HG03342 (cell line): ENCODE measurements around the gene PSAPL1.
"Not testable (repeated sequence)": the region's sequence is repeated elsewhere in the genome, so short reads cannot be mapped to it uniquely, and the experiment has no call there.

ENCODE experiments used
- ATAC-seq: cut with Tn5 transposase; IDR thresholded peaks from one replicate; pipeline ENCODE4 v1.9.1; 2021; ENCODE audit warnings: mild to moderate bottlenecking, moderate library complexity; ENCODE audit not compliant: unreplicated experiment

Gene PSAPL1

DNA sequence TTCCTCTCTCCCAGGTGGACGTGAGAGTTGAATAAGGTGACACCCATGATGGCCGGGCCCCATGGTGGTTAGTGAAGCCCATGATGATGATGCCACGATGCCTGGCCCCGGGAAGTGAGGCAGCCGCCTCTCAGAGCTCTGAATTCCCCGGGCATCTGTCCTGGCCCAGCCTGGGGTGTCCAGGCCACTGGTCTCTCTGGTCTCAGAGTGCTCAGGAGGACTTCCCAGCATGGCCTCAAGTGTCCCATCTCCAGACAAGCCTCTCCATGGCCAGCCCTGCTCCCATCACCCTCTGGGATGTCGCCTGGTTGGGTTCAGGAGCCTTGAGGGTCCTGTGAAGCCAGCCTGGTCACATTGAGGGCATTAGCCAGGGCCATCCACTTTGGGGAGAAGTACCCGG lies 24.7 kb upstream of the PSAPL1 start:
- no peak for ATAC-seq

DNA sequence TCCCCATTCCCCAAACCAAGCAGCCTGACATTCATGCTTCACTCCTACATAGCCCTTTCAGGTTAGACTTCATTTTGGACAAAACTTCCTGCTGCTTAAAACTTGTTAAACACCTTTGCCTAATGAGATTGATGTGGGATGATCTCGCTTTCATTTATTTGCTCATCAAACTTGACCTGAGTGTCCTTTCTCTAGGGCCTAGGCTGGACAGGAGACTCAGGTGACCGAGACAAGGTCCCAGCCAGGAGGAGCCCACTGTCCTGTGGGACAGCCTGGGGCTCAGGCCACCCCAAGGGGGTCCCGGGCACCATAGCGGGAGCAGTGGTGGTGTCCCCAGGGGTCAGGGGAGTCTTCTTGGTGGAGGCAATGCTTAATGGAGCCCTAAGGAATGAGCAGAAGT lies 23.7 kb upstream of the PSAPL1 start:
- ATAC-seq: no peak

DNA sequence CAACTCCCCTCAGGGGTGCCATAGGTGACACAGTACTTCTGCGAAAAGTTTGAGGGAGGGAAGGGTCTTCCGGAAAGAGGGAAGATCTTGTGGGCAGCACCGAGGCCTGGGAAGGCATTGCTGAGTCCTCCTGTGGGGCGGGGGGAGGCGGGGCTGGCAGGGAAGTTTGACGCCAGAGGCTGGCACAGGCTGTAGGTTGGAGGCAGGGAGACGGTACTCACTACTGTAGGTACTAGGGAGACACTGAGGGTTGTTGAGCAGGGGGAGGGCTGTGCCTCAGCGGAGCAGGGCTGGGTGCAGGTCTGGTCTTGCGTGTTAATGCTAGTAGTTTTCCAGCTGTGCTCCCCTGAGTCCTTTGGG lies 23.3 kb upstream of the PSAPL1 start:
- no peak for ATAC-seq

DNA sequence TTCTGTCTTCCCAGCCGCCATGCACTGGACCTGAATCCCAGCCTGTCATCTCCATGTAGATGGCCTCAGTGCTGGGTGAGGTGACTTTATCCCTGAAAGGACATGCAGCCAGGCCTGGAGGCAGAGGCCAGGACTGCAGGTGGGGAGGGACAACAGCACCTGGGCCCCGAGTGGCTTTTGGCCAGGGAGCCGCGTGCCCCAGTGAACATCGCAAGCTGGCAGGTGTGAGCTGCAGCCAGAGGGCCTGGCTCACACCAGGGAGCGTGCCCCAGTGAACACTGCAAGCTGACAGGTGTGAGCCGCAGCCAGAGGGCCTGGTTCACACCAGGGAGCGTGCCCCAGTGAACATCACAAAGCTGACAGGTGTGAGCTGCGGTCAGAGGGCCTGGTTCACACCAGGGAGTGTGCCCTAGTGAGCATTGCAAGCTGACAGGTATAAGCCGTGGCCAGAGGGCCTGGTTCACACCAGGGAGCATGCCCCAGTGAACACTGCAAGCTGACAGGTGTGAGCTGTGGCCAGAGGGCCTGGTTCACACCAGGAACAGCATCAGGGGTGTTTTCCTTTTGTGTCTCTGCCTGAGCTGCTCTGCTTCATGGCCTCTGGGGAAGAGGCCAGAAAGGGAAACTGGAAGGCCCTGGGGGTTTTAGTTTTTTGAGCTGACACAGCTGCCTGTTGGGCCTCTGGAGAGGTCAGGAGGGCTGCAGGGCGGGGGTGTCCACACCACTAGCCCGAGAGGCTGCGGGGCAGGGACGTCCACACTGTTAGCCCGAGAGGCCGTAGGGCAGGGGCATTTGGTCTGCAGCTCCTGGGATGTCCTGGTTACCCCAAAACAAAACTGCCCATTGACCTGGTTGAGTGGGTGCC lies 22.7 kb upstream of the PSAPL1 start:
- ATAC-seq: no peak

DNA sequence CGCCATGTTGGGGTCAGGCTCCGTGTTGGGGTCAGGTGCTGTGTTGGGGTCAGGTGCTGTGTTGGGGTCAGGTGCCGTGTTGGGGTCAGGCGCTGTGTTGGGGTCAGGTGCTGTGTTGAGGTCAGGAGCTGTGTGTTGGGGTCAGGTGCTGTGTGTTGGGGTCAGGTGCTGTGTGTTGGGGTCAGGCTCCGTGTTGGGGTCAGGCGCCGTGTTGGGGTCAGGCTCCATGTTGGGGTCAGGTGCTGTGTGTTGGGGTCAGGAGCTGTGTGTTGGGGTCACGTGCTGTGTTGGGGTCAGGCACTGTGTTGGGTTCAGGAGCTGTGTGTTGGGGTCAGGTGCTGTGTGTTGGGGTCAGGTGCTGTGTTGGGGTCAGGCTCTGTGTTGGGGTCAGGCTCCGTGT lies 18.1 kb upstream of the PSAPL1 start:
- ATAC-seq: not testable (repeated sequence)

DNA sequence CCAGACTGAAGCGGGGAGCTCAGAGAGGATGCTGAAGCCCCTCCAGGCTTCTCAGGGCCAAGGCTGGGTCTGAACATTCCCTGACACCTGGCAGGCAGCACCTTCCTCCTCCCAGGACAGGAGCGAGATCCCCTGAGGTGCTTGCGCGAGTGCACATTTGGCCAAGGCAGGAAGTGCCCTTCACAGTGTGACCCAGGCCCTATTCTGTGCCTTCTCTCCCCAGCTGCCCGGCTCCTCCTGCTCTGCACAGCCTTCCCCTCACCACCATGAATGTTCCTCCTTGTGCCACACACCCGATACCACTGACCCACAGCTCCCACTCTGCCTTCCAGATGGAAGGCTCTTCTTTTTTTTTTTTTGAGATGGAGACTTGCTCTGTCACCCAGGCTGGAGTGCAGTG lies 17.1 kb upstream of the PSAPL1 start:
- no peak for ATAC-seq

DNA sequence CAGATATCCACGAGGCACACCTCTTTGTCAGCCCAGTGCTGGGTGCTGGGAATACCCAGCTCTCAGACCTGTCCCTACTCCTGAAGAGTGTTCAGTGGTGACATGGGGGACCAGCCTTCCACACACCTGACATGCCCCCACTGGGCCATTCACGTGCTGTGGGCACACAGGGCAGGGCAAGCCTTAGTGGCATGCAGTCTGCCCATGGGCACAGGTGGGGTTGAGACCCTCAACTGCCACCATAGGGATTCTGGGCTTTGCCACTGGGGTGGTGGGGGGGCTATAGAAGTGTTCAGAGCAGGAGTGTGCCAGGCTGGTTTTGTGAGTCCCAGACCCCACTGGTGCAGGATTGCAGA lies 16.7 kb upstream of the PSAPL1 start:
- no peak for ATAC-seq

DNA sequence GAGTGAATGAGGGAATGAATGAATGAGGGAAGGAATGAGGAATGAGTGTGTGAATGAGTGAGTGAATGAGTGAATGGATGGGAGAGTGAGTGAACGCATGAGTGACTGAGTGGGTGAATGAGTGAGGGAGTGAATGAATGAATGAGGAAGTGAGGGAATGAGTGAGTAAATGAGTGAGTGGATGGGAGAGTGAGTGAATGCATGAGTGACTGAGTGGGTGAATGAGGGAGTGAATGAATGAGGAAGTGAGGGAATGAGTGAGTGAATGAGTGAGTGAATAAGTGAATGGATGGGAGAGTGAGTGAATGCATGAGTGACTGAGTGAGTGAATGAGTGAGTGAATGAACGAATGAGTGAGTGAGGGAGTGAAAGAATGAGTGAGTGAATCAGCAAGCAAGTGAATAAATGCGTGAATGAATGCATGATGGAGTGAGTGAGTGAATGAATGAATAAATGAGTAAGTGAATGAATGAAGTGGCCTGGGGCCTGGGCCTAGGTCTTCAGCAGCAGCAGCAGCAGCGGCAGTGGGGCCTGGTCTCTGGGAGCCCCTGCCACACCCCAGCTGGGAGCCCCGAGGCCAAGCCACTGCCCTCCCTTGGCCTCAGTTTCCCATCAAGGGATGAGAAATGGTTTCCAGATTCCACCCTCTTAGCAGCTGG lies 16.2 kb upstream of the PSAPL1 start:
- ATAC-seq: no peak

DNA sequence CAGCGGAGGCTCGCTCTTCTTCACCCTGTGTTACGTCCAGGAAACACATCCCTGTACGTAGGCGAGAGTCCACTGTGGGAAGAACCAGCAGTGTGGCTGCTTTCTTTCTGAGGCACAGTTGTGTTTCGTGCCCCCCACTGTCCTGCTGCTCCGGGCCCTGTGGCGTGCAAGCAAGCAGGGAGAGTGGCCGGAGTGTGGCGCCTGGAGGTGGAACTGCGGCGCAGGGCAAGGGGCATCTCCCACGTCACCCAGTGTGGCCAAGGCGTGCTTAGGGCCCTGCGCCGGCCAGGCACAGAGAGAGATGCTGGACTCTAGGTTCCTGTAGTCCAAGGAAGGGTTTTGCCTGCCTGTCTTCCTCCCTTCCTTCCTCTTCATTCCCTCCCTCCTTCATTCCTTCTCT lies 13.3 kb upstream of the PSAPL1 start:
- no peak for ATAC-seq

DNA sequence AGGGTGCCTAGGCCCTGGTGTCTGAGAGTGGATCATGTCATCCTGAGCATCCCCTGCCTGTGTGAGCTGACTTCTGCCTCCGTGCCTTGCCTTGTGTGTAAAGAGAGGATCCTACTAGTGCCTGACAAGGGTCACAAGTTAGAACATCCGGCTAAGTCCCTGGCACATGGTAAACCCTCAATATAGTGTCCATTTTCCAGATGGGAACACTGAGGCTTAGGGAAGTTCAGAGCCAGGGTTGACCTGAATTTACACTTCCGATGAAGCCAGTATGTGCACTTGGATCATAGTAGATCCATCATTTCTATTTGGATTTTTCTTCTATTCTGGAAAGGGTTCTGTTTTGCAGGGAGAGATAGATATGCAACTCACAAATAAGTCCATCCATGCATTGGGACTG lies 12.5 kb upstream of the PSAPL1 start:
- no peak for ATAC-seq

DNA sequence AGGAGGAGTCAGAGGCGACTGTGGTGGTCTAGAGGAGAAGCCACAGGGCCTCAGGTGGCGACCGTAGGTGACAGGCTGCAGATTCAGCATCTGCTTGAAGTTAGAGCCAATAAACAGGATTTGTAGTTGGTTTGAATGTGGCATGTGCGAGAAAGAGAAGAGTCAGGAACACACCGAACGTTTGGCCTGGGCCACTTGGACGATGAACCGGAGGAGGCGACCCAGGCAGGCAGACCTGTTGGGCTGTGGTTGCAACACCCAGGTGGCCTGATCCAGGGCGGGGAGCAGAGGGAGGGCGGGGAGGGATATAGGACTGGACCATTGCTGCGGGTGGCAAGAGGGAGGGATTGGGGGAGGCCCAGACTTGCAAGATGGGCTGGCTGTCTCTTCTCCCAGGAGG lies 10.0 kb upstream of the PSAPL1 start:
- no peak for ATAC-seq

DNA sequence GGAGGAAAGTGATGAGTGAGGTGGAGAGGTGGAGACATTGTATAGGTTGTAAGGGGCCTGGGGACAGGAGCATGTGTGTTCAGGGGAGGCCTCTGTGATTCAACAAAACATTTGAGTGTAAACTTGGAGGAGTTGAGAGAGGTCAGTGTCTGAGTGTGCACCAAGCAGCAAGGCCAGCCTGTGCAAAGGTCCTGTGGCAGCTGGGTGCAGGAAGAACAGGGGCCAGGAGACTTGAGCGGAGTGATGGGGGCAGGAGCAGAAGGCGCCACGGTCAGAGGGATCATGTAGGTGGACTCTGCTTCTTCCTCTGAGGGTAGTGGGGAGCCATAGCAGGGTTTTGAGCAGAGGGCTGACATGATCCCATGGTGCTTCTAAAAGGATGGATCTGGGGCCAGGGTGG lies 9.6 kb upstream of the PSAPL1 start:
- ATAC-seq: no peak

DNA sequence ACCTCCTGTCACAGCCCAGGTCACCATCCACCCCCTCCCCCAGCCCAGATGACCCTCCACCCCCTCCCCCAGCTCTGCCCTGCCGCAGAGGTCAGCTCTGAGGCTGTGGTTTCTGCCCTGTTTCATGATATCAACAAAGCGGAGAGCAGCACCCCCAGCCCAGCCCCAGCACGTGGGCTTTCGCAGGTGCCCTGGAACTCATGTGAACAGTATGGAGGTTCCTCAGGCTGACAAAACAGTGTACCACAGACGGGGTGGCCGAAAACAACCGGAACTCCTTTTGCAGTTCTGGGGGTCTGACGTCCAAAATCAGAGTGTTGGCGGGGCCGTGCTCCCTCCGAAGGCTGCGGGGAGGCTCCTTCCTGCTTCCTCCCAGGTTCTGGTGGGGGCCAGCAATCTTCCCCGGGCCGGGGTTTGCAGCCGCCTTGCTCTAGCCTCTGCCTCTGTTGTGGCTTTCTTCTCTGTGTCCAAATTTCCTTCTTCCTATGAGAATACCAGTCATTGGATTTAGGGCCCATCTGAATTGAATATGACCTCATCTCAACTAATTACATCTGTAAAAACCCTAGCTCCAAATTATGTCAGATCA lies 7.9 kb upstream of the PSAPL1 start:
- no peak for ATAC-seq

DNA sequence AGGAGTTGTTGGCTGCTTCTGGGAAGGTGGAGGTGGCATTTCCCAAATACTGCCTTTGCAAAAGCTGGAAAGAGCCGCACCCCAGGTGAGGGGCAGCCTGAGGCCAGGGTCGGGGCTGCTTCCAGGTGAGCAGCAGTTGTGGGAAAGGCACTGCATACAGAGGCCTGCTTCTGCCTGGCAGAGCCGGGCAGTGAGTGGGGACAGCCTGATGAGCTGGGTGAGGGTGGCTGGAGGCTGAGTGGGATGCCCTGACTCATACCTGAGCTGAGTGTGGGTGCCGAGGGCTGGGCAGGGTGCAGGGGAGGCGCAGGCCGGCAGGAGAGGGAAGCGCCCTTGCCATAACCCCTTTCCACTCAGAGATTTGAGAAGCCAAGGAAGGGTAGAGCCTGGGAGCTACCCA lies 6.5 kb upstream of the PSAPL1 start:
- ATAC-seq: no peak

DNA sequence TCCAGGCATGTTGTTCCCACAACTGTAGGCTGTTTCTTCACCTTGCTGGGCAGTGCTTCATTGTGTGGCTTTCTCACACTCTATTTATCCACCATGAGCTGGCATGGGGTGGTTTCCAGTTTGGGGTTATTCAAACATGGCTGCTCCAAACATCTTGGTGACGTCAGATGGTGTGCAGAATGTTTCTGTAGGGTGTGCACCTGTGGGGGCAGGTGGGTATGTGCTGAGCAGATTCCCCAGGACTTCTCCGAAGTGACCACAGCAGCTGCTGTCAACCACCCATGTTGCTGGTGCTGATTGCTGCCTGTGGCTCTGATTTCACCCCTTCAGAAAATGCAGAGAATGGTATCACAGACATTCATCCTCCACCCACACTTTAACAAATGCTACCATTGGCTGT lies 5.0 kb upstream of the PSAPL1 start:
- no peak for ATAC-seq

DNA sequence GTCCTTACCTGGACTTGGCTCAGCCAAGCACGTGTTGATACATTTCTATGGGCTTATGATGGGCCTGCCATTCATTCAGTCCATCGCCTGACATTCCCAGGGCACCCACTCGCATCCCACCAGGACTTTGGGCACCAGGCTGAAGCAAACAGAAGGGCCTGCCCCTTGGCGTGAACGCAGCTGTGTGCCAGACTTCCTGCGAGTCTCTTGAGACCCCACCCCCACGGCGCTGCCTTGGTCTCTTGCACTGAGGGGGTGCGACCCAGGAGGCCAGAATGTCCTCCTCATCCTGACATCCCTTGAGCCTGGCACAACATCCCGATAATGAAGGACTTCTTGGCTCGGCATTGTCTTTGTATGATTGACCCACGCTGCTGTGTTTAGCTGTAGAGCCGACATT lies 1.5 kb upstream of the PSAPL1 start:
- ATAC-seq: no peak

DNA sequence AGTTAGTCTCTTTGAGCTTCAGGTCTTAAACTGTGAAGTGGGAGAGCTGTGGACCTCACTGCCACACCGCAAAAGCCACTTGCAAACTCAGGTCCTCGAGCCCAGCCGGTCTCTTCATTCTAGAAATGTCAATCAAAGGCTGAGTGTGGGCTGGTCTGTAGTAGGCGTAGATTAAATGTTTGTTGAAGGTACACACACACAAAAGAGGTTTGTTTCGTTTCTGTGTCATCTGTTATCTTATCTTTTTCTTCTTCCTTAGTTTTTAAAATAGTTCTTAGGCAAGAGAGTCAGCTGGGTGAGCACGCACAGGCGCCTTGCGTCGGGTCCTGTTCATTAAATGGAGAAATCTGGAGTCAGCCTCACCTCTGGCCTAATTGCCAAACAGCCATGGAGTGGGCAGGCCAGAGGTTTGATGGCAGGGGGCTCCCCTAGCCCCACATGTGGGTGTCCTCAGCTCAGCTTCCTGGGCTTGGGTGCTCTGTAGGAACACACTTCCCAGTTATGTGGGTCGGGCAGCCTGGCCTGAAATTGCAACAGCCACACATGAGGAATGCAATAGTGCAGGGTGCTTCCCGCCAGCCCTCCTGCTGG lies 836 bp upstream of the PSAPL1 start:
- no peak for ATAC-seq

DNA sequence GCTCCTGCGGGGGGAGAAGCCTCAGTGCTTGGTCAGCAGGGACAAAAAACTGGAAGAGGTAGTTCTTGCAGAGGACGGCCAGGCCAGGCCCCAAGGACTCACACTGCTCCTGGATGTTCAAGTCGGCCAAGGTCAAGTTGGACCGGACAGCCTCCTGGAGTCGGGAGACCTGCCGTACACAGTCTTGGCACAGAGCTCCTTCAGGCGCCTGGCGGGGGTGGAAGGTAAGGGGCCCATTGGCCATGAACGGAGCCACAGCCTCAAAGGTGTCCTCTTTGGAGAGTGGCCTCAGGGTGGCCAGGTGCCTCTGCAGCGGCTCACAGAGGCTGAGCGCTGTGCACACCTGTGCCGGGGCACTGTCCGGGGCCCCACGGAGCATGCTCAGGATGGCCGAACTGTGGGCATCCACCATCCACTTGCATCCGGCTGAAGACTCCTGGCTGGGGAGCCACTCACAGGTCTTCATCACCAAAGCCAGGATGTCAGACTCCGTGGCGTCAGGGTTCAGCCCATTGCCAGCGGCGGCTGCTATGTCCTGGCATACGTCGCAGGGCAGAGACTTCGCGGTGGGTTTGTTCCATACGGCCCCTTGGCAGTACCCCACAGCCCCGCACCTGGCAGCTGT lies 477 bp downstream of the PSAPL1 start:
- no peak for ATAC-seq

DNA sequence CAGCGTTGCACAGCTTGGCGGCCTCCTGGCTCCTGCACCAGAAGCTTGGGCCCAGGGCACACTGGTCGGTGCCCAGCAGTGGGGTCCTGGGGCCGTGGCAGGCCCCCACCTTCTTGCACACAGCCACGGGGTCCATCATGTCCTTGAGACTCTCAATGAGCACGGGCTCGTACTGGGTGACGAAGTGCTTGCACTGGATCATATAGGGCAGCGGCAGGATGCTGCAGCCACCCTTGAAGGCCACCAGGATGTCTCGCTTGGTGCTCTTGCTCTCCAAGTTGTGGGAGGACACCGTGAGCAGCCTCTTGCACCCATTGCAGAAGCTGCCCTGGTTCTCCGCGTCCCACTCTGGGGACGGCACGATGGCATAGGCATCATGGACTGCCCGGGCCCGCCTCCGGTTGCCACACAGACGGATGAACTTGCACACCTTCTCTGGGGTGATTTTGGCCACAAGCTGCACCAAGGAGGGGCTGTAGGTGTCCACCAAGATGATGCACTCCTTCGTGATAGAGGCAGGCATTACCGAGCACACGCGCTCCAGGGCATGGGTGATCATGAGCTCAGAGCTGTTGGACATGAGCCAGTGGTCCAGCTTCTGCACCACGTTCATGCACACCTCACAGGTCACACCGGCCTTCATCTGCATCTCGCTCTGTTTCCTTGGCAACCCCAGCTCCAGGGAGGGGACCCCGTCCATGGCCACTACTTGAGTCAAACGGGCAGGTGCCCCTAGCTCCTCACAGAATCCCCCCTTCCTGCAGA lies 1.2 kb downstream of the PSAPL1 start:
- no peak for ATAC-seq

DNA sequence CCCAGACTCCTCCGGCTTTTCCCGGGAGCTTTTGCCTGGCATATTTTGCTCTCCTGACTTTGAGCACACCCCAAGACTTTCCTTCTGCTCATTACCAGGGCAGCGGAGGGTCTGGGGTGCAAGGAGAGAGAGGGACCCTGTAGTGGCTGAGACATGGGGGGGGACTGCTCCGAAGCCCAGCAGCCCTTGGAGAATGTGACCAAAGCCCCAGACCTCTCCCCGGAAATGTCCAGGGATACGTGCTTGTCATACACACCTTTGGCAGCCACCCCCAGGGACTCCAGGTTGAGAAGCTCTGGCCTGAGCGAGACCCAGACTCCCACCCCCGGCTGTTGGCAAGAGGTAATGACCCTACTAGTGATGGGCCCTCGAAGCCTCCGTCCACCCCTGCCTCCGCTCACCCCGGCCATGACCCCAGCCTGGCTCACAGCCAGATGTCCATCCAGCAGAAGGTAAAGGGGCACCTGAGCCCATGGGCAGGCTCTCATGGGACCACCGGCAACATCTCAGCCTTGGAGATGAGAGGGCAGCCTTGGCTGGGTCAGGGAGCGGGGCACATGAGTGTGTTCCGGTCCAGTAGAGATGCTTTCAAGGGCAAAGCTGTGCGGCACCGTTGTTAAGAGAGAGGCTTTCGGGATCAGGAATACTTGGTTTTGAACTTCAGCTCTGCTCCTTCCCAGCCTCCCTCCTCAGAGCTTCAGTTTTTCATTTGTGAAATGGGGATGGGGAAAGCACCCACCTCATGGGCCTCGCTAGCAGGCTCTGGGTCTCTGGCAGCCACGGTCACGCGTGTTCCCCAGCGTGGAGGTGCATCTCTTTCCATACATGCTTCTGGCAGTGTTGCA lies 2.0 kb downstream of the PSAPL1 start:
- ATAC-seq: no peak
